ENCODE measurements around the gene TSPAN18.

The TSPAN18 gene

DNA sequence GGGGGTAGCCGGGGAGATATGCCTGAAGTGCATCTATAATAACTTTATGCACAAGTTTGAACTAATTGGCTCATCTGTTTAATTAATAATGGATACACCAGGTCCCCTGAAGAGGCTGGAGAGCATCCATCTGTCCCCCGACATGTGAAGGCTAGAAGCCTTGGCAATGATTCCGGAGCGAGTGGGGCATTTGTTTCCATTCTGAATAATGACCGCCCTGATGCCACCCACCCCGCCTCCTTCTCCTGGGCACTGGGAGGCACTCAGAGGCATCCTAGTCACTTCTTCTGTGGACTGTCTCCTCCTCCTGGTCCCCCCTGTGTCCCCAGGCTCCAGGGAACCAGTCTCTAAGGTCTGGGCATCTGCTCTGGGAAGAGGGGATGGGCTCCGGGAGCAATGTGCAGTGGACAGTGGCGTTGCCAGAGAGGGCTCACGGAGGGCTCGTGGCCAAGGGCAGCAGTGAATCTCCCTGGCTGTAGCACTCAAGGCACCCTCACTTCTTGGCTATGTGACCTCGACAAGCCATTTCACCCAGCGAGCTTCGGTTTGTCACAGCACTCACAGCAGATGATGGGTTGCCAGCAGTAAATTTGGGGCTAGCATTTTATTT lies 64.7 kb downstream of the TSPAN18 start:
- no peaks in the 10 kb centered on the region for H3K79me2 ChIP-seq (ENCODE audit: insufficient read depth, low read length)
- no peaks in the 10 kb centered on the region for H3K36me3 ChIP-seq (ENCODE audit: insufficient read depth, low read length)
- no peak overlapping the region for H3K4me3 ChIP-seq (ENCODE audit: low read length, poor library complexity, severe bottlenecking)
- TF ChIP-seq EZH2phosphoT487 (IDR thresholded peaks at IDR 0.05; ENCODE audit: borderline replicate concordance), result no peak
- TF ChIP-seq, protein P1, sequence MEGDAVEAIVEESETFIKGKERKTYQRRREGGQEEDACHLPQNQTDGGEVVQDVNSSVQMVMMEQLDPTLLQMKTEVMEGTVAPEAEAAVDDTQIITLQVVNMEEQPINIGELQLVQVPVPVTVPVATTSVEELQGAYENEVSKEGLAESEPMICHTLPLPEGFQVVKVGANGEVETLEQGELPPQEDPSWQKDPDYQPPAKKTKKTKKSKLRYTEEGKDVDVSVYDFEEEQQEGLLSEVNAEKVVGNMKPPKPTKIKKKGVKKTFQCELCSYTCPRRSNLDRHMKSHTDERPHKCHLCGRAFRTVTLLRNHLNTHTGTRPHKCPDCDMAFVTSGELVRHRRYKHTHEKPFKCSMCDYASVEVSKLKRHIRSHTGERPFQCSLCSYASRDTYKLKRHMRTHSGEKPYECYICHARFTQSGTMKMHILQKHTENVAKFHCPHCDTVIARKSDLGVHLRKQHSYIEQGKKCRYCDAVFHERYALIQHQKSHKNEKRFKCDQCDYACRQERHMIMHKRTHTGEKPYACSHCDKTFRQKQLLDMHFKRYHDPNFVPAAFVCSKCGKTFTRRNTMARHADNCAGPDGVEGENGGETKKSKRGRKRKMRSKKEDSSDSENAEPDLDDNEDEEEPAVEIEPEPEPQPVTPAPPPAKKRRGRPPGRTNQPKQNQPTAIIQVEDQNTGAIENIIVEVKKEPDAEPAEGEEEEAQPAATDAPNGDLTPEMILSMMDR (conservative IDR thresholded peaks at IDR 0.05; ENCODE audit: low read length), result no peak
- no peaks in the 10 kb centered on the region for H3F3A ChIP-seq (ENCODE audit: low read depth)
- no peaks in the 10 kb centered on the region for H3K4me1 ChIP-seq (ENCODE audit: insufficient read depth, low read length, poor library complexity, severe bottlenecking)
- no peaks in the 10 kb centered on the region for H3K9me2 ChIP-seq (replicated peaks; ENCODE audit: low read depth, low read length)
- H3K9ac ChIP-seq (ENCODE audit: low read depth, low read length, poor library complexity, severe bottlenecking), result no peak overlapping the region
- H3K27me3 ChIP-seq (ENCODE audit: insufficient read depth, low read length, poor library complexity, severe bottlenecking), result no peaks in the 10 kb centered on the region
- H3K4me2 ChIP-seq (ENCODE audit: low read depth, low read length, poor library complexity, severe bottlenecking), result no peak overlapping the region
- H3K9me3 ChIP-seq (ENCODE audit: insufficient read depth, low read depth, low read length), result no peaks in the 10 kb centered on the region
- H4K20me1 ChIP-seq (ENCODE audit: insufficient read depth, low read length, poor library complexity, severe bottlenecking), result no peaks in the 10 kb centered on the region
- no peak overlapping the region for H2AFZ ChIP-seq (ENCODE audit: low read length)

DNA sequence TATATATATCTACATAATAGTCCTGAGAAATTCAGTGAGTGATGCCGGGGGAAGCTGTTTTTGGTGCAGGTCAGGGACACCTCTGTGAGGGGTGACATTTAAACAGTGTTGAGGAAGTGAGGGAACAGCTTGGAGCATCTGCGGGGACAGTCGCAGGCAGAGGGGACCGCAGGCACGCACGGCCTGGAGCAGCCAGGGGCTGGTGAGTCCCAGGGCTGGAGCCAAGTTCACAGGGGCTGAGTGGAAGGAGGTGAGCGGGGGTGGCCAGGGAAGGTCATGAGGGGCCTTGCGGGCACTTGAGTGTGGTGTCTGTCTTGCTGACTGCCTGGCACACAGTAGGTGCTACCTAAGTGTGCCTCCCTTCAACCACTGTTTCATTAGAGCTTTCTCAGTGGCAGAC lies 65.4 kb downstream of the TSPAN18 start:
- no peak overlapping the region for H3K9ac ChIP-seq (ENCODE audit: low read depth, low read length, poor library complexity, severe bottlenecking)
- H3K4me3 ChIP-seq (ENCODE audit: low read length, poor library complexity, severe bottlenecking), result no peak overlapping the region
- H3K4me2 ChIP-seq (ENCODE audit: low read depth, low read length, poor library complexity, severe bottlenecking), result no peak overlapping the region
- H3K27me3 ChIP-seq (ENCODE audit: insufficient read depth, low read length, poor library complexity, severe bottlenecking), result no peaks in the 10 kb centered on the region
- H3K9me2 ChIP-seq (replicated peaks; ENCODE audit: low read depth, low read length), result no peaks in the 10 kb centered on the region
- no peaks in the 10 kb centered on the region for H3K36me3 ChIP-seq (ENCODE audit: insufficient read depth, low read length)
- TF ChIP-seq, protein P1 (conservative IDR thresholded peaks at IDR 0.05; ENCODE audit: low read length), result no peak
- TF ChIP-seq EZH2phosphoT487 (IDR thresholded peaks at IDR 0.05; ENCODE audit: borderline replicate concordance), result no peak
- H3K79me2 ChIP-seq (ENCODE audit: insufficient read depth, low read length), result no peaks in the 10 kb centered on the region
- no peaks in the 10 kb centered on the region for H4K20me1 ChIP-seq (ENCODE audit: insufficient read depth, low read length, poor library complexity, severe bottlenecking)
- no peaks in the 10 kb centered on the region for H3F3A ChIP-seq (ENCODE audit: low read depth)
- H3K9me3 ChIP-seq (ENCODE audit: insufficient read depth, low read depth, low read length), result no peaks in the 10 kb centered on the region
- H2AFZ ChIP-seq (ENCODE audit: low read length), result no peak overlapping the region
- no peaks in the 10 kb centered on the region for H3K4me1 ChIP-seq (ENCODE audit: insufficient read depth, low read length, poor library complexity, severe bottlenecking)

DNA sequence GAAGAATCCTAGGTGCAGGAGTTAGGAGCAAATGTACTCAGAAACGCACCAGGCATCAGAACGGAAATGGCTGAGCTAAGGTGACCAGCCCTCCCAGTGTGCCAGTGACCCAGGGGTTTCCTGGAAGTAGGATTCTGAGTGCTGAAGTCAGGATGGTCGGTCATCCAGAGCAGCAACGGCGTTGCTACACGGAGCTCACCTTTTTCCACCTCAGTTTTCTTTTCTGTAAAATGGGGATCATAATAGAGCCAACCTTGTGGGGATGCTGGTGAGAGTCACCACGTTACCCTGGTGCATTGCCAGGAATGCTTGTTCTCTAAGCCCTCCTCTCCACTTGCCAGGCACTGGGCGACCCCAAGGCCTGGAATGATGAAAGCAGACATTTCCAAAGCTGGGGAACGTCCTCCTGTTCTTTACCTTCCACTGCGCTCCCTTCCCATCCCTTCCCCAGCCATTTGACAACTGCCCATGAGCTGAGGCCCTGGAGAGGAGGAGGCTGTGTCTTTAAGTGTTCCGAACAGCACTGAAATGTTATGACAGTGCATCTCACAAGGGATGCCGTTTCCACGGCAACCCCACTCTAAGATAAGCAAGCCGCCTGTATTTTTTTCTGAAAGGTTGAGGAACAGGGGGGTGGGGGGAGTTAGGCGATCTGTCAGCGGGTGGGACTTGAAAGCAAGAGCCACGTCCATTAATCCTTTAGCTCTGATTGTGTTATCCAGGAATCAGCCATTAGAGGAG lies 66.8 kb downstream of the TSPAN18 start:
- TF ChIP-seq, protein P1 (conservative IDR thresholded peaks at IDR 0.05; ENCODE audit: low read length), result no peak
- no peak for TF ChIP-seq EZH2phosphoT487 (IDR thresholded peaks at IDR 0.05; ENCODE audit: borderline replicate concordance)
- Histone ChIP-seq H3K4me2 (ENCODE audit: low read depth, low read length, poor library complexity, severe bottlenecking) (no peak overlapping the region), H3K4me1 (ENCODE audit: insufficient read depth, low read length, poor library complexity, severe bottlenecking) (no peaks in the 10 kb centered on the region), H2AFZ (ENCODE audit: low read length) (no peak overlapping the region), H3K27me3 (ENCODE audit: insufficient read depth, low read length, poor library complexity, severe bottlenecking) (no peaks in the 10 kb centered on the region), H3K36me3 (ENCODE audit: insufficient read depth, low read length) (no peaks in the 10 kb centered on the region), H4K20me1 (ENCODE audit: insufficient read depth, low read length, poor library complexity, severe bottlenecking) (no peaks in the 10 kb centered on the region), H3K9ac (ENCODE audit: low read depth, low read length, poor library complexity, severe bottlenecking) (no peak overlapping the region), H3K9me2 (replicated peaks; ENCODE audit: low read depth, low read length) (no peaks in the 10 kb centered on the region), H3K9me3 (ENCODE audit: insufficient read depth, low read depth, low read length) (no peaks in the 10 kb centered on the region), H3K4me3 (ENCODE audit: low read length, poor library complexity, severe bottlenecking) (no peak overlapping the region), H3K79me2 (ENCODE audit: insufficient read depth, low read length) (no peaks in the 10 kb centered on the region), H3F3A (ENCODE audit: low read depth) (no peaks in the 10 kb centered on the region)
